Naive B cell (primary cell): ENCODE measurements around the gene BNIP2. TPM values are rescaled to one million over a fixed set of nuclear protein-coding genes. Genes with fewer than 3 reads are reported as not detected.
A peak's percentile ranks its signal among the peaks of the same experiment; 100 is the strongest.
"Not testable (repeated sequence)": the region's sequence is repeated elsewhere in the genome, so short reads cannot be mapped to it uniquely, and the experiment has no call there.

ENCODE experiments used
- ATAC-seq, 2 donors: fragments of 150-1000 bp; cut with Tn5 transposase; 2 replicates each; pipeline ENCODE4 v1.10.0; 2021; ENCODE audit warnings: low read depth in 2 of 2, mild to moderate bottlenecking in 2 of 2, moderate library complexity in 2 of 2
- DNase-seq: peaks from one replicate; pipeline ENCODE4 v3.0.0; 2022
- H3K27ac Mint-ChIP-seq, 6 donors: one replicate each; pipeline ENCODE4 v1.8.0; 2020 to 2022; ENCODE audit warnings: mild to moderate bottlenecking in 6 of 6, mixed read lengths in 6 of 6, moderate library complexity in 5 of 6, inconsistent platforms in 2 of 6
- H3K27me3 Mint-ChIP-seq, 3 donors: one replicate each; pipeline ENCODE4 v1.8.0; 2021 to 2022; ENCODE audit warnings: mixed read lengths in 3 of 3, mild to moderate bottlenecking in 1 of 3
- H3K36me3 Mint-ChIP-seq, 2 donors: one replicate each; pipeline ENCODE4 v1.8.0; 2020 to 2022; ENCODE audit warnings: mixed read lengths in 2 of 2, inconsistent platforms in 1 of 2, mild to moderate bottlenecking in 1 of 2
- H3K4me1 Mint-ChIP-seq, 3 donors: one replicate each; pipeline ENCODE4 v1.8.0; 2020 to 2022; ENCODE audit warnings: mixed read lengths in 3 of 3, inconsistent platforms in 1 of 3, mild to moderate bottlenecking in 1 of 3, moderate library complexity in 1 of 3
- H3K4me3 Mint-ChIP-seq, 8 donors: one replicate each; pipeline ENCODE4 v1.8.0; 2020 to 2022; ENCODE audit warnings: mild to moderate bottlenecking in 8 of 8, mixed read lengths in 8 of 8, moderate library complexity in 8 of 8, inconsistent platforms in 2 of 8
- H3K9me3 Mint-ChIP-seq, 7 donors: one replicate each; pipeline ENCODE4 v1.8.0; 2020 to 2022; ENCODE audit warnings: mixed read lengths in 7 of 7, mild to moderate bottlenecking in 5 of 7, inconsistent platforms in 2 of 7, moderate library complexity in 1 of 7
- polyA plus RNA-seq, 6 donors: library from polyadenylated mRNA; unstranded; fragments of 300-500 nt; fragmentation: Illumina TruSeq; gene quantifications; one replicate each; pipeline ENCODE4 v1.2.3, GENCODE V29; 2021; ENCODE audit warnings: low read depth in 6 of 6

BNIP2 gene
- polyA plus RNA-seq, 6 donors from 2014 or later, result 126 to 230 (median 137) TPM

DNA sequence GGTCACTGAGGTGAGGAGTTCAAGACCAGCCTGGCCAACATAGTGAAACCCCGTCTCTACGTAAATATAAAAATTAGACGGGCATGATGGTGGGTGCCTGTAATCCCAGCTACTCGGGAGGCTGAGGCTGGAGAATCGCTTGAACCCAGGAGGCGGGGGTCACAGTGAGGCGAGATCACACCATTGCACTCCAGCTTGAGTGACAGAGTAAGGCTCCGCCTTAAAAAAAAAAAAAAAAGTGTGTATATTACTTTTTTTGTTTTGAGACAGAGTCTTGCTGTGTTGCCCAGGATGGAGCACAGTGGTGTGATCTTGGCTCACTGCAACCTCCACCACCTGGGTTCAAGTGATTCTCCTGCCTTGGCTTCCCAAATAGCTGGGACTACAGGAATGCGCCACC, 43.3 kb downstream of the BNIP2 start:
- not testable (repeated sequence) for ATAC-seq, DNase-seq, H3K27me3 Mint-ChIP-seq, H3K4me3 Mint-ChIP-seq, H3K9me3 Mint-ChIP-seq
- Mint-ChIP-seq H3K36me3 (peaks cover 15 to 22% of the 10 kb centered on the region in 2 donors), H3K27ac (peak overlapping the region in 1 of 6 donors; percentile 34), H3K4me1 (peaks cover 0 to 11% (median 0%) of the 10 kb centered on the region in 3 donors)

GRCh38 chr15:59644756-59645155, 44.4 kb downstream of the BNIP2 start:
- H3K36me3 Mint-ChIP-seq, result peaks cover 13 to 15% of the 10 kb centered on the region in 2 donors
- DNase-seq (no peak), ATAC-seq (no peak)
- no peaks in the 10 kb centered on the region for H3K27me3 Mint-ChIP-seq
- H3K9me3 Mint-ChIP-seq, result no peaks in the 10 kb centered on the region
- H3K4me3 Mint-ChIP-seq, result no peak overlapping the region
- H3K4me1 Mint-ChIP-seq, result peaks cover 0 to 11% (median 0%) of the 10 kb centered on the region in 3 donors
- H3K27ac Mint-ChIP-seq, result peak overlapping the region in 4 of 6 donors; percentile 0 to 11 (median 8)

- Mint-ChIP-seq H3K36me3 (peaks cover 5 to 15% of the 10 kb centered on the region in 2 donors), H3K4me1 (peaks cover 0 to 11% (median 0%) of the 10 kb centered on the region in 3 donors), H3K9me3 (no peaks in the 10 kb centered on the region), H3K27me3 (no peaks in the 10 kb centered on the region), H3K4me3 (no peak overlapping the region), H3K27ac (no peak overlapping the region)
- DNase-seq (no peak), ATAC-seq (no peak)
Measured at GRCh38 chr15:59642351-59642750, 46.8 kb downstream of the BNIP2 start.

- H3K4me3 Mint-ChIP-seq, H3K36me3 Mint-ChIP-seq, H3K9me3 Mint-ChIP-seq, H3K4me1 Mint-ChIP-seq, H3K27me3 Mint-ChIP-seq, ATAC-seq, DNase-seq: not testable (repeated sequence)
- peak overlapping the region in 1 of 6 donors; percentile 47 for H3K27ac Mint-ChIP-seq
Measured at GRCh38 chr15:59637507-59637906, 51.6 kb downstream of the BNIP2 start.

GRCh38 chr15:59636184-59636583, 52.9 kb downstream of the BNIP2 start:
- Mint-ChIP-seq H3K4me1 (peaks cover 0 to 8% (median 0%) of the 10 kb centered on the region in 3 donors), H3K27ac (no peak overlapping the region), H3K27me3 (no peaks in the 10 kb centered on the region), H3K9me3 (no peaks in the 10 kb centered on the region), H3K36me3 (no peaks in the 10 kb centered on the region), H3K4me3 (no peak overlapping the region)
- DNase-seq, result no peak
- no peak for ATAC-seq

DNA sequence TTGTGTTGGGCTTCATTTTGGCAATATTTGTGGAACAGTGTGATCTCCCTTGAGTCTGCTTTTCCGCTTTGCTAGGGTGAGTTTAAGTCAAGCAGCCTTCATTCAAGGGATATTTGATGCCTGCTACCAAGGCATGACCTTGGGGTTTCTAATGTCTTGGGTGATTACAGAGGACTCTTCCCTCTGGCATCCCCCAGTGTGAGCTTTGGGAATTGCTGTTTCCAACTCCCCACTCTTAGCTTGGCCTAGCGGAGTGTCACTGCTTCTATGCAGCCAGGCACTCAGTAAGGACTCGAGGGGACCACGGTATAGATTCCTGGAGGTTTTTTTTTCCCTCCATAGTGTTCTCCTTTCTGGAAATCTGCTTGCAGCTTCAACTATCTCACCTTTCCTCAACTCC, 56.4 kb downstream of the BNIP2 start:
- H3K27ac Mint-ChIP-seq, result no peak overlapping the region
- DNase-seq (no peak), ATAC-seq (no peak)
- peaks cover 0 to 8% (median 0%) of the 10 kb centered on the region in 3 donors for H3K4me1 Mint-ChIP-seq
- no peaks in the 10 kb centered on the region for H3K36me3 Mint-ChIP-seq
- no peaks in the 10 kb centered on the region for H3K9me3 Mint-ChIP-seq
- H3K4me3 Mint-ChIP-seq, result no peak overlapping the region
- H3K27me3 Mint-ChIP-seq, result no peaks in the 10 kb centered on the region

- DNase-seq (peak; percentile 24), ATAC-seq (peak; percentile 80 to 86)
- no peaks in the 10 kb centered on the region for H3K36me3 Mint-ChIP-seq
Measured at GRCh38 chr15:59622289-59622688, 66.8 kb downstream of the BNIP2 start.

DNA sequence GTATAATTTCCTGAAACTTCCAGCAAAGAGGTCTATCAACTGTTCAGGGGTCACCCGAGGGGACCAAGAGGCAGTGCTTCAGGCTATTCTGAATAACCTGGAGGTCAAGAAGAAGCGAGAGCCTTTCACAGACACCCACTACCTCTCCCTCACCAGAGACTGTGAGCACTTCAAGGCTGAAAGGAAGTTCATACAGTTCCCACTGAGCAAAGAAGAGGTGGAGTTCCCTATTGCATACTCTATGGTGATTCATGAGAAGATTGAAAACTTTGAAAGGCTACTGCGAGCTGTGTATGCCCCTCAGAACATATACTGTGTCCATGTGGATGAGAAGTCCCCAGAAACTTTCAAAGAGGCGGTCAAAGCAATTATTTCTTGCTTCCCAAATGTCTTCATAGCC, 70.7 kb downstream of the BNIP2 start:
- Mint-ChIP-seq H3K36me3 (no peaks in the 10 kb centered on the region), H3K9me3 (peaks cover 0 to 2% (median 0%) of the 10 kb centered on the region in 7 donors), H3K4me1 (peaks cover 13 to 28% (median 17%) of the 10 kb centered on the region in 3 donors), H3K4me3 (no peak overlapping the region), H3K27me3 (peaks cover 8 to 26% (median 10%) of the 10 kb centered on the region in 3 donors), H3K27ac (no peak overlapping the region)
- ATAC-seq (no peak), DNase-seq (no peak)

More at GRCh38 chr15:59622289-59622688, 66.8 kb downstream of the BNIP2 start:
- H3K27ac Mint-ChIP-seq, result no peak overlapping the region
- H3K9me3 Mint-ChIP-seq, result no peaks in the 10 kb centered on the region
- peaks cover 9 to 22% (median 10%) of the 10 kb centered on the region in 3 donors for H3K27me3 Mint-ChIP-seq
- no peak overlapping the region for H3K4me3 Mint-ChIP-seq
- peaks cover 0 to 3% (median 0%) of the 10 kb centered on the region in 3 donors for H3K4me1 Mint-ChIP-seq

- Mint-ChIP-seq H3K9me3 (peaks cover 0 to 2% (median 0%) of the 10 kb centered on the region in 7 donors), H3K27me3 (peaks cover 8 to 34% (median 26%) of the 10 kb centered on the region in 3 donors), H3K27ac (peak overlapping the region in 2 of 6 donors; percentile 79 to 84), H3K36me3 (peaks cover 0 to 2% of the 10 kb centered on the region in 2 donors), H3K4me3 (peak overlapping the region in 1 of 8 donors; percentile 42), H3K4me1 (peaks cover 15 to 30% (median 21%) of the 10 kb centered on the region in 3 donors)
- DNase-seq, result no peak
- no peak for ATAC-seq
Measured at GRCh38 chr15:59616379-59616778, 72.7 kb downstream of the BNIP2 start.

DNA sequence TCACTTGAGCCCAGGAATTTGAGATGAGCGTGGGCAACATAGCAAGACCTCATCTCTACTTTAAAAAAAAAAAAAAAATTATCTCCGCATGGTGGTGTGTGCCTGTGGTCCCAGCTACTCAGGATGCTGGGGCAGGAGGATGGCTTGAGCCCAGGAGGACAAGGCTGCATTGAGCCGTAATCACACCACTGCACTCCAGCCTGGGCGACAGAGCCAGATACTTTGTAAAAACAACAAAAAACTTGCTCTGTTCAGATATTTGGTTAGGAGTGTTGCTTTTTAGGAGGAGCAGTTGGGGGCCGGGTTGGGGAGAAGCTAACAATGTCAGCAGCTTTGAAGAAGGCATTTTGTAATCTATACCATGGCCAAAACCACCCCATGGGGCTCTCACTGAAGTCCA, 73.5 kb downstream of the BNIP2 start:
- peaks cover 20 to 34% (median 26%) of the 10 kb centered on the region in 3 donors for H3K4me1 Mint-ChIP-seq
- peak overlapping the region in 4 of 6 donors; percentile 66 to 93 (median 80) for H3K27ac Mint-ChIP-seq
- peaks cover 8 to 37% (median 32%) of the 10 kb centered on the region in 3 donors for H3K27me3 Mint-ChIP-seq
- H3K36me3 Mint-ChIP-seq, result peaks cover 0 to 8% of the 10 kb centered on the region in 2 donors
- peaks cover 0 to 5% (median 0%) of the 10 kb centered on the region in 7 donors for H3K9me3 Mint-ChIP-seq
- no peak for DNase-seq
- peak overlapping the region in 5 of 8 donors; percentile 54 to 77 (median 63) for H3K4me3 Mint-ChIP-seq
- no peak for ATAC-seq

GRCh38 chr15:59614153-59614552, 75.0 kb downstream of the BNIP2 start:
- H3K9me3 Mint-ChIP-seq, result peaks cover 0 to 9% (median 2%) of the 10 kb centered on the region in 7 donors
- DNase-seq (no peak), ATAC-seq (no peak)
- H3K27me3 Mint-ChIP-seq, result peaks cover 8 to 31% (median 31%) of the 10 kb centered on the region in 3 donors
- peak overlapping the region in 2 of 8 donors; percentile 22 to 35 for H3K4me3 Mint-ChIP-seq
- H3K27ac Mint-ChIP-seq, result no peak overlapping the region
- H3K36me3 Mint-ChIP-seq, result peaks cover 0 to 8% of the 10 kb centered on the region in 2 donors
- H3K4me1 Mint-ChIP-seq, result peaks cover 20 to 34% (median 26%) of the 10 kb centered on the region in 3 donors

DNA sequence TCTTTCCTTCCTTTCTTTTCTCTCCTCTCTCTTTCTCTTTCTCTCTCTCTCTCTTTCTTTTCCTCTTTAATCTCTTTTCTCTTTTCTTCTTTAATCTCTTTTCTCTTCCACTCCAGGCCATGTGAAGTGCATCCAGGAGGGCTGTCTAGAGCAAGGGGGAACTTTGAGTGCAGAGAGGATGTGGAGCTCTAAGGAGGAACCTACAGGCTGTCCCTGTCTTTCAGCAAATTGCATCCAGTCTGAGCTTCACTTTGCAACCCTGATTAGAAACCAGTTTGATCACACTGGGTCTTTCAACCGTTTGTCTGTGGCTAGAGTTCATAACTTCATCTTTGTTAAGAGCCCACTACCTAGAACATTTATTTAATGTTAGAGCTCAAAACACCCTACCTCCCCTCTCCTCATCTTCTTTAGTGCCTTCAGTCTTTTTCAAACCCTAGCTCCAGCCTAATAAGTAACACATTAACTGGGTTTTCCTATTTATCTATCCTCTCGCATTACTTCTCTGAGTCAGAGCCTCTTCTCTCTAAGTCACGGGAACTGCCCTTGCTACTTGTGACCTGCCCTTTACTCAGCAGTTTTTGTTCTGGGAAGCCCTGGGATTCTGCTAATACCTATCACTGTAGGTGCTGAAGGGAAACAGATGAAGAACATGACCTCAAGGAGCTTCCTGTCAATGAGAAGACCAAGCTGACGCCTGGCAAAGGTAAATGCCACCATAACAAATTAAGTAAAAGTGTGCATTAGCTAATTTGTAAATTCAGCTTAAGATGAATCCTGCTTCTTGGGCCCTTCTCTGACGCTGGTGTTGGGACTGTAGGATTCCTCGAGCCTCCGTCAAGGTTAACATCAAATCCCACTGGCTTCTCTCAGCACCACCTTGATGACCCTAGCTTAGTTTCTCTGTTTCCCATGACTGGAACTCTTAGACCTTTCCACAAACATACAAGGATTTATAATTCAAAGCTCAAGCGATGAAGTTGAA, 77.6 kb downstream of the BNIP2 start, which contains the start of gene GCNT3:
TSS of gene GCNT3 (plus strand) at position 508 of the 985 bp plus-strand sequence. CDS start 6,456 bp downstream, outside the sequence.
- Mint-ChIP-seq H3K27ac (peak within 1 kb of the TSS in 3 of 6 donors; percentile 59 to 84 (median 76)), H3K4me3 (no peak within 1 kb of the TSS), H3K4me1 (peaks cover 20 to 32% (median 25%) of the 10 kb centered on the region in 3 donors), H3K9me3 (peaks cover 0 to 9% (median 2%) of the 10 kb centered on the region in 7 donors), H3K27me3 (peaks cover 4 to 37% (median 20%) of the 10 kb centered on the region in 3 donors), H3K36me3 (peaks cover 0 to 8% of the 10 kb centered on the region in 2 donors)
- no peak for DNase-seq
- ATAC-seq, result no peak
